Adipose tissue (tissue), 3 donors: ENCODE data around the gene SLC15A2. TPM values are rescaled to one million over a fixed set of nuclear protein-coding genes. Genes with fewer than 3 reads are reported as not detected.

Experiments
- H3K27ac ChIP-seq: one replicate; pipeline ENCODE4 v1.5.1; 2013; ENCODE audit warnings: low read depth, low read length
- WGBS, 3 donors: extraction: QIAGEN DNeasy Blood & Tissue Kit; methylation state at CpG; one replicate each; pipeline ENCODE4 v1.1.7; 2013; 5-methylcytosine and 5-hydroxymethylcytosine counted together
- polyA plus RNA-seq, 3 donors: library from polyadenylated mRNA; stranded (reverse); fragments of 200-250 nt; gene quantifications; one replicate each; pipeline ENCODE4 v1.2.3, GENCODE V29; 2013
- donor health status: healthy with polysubstance abuse.
- donor health status: Bipolar disorder and iron deficiency.
- donor health status: healthy.

SLC15A2 gene
- polyA plus RNA-seq, 3 donors = 0.15 to 2.4 (median 1.3) TPM

DNA sequence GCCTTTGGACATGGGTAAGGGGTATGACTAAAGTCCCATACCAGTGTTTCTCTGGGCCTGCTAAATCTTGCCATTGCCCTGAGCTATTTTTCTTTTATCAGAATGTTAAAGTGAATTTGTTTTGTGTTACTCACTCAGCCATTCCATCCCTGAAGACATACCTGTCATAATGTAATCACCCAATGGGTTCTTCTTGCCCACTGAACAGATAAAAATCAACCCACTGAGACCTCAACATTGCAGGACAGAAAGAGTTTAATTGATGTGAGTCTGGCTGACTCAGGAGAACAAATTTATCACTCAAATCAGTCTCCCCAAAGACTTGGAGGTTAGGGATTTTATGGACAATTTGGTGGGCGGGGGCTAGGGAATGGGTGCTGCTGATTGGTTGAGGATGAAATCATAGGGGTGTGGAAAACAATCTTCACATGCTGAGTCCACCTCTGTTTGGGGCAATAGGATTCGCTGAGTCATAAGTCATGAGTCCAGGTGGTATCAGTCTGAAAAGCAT, 80.5 kb downstream of the SLC15A2 start:
- WGBS, 3 donors = 88 to 89% (median 89%) methylated on average over 2 of the region's 2 CpGs

DNA sequence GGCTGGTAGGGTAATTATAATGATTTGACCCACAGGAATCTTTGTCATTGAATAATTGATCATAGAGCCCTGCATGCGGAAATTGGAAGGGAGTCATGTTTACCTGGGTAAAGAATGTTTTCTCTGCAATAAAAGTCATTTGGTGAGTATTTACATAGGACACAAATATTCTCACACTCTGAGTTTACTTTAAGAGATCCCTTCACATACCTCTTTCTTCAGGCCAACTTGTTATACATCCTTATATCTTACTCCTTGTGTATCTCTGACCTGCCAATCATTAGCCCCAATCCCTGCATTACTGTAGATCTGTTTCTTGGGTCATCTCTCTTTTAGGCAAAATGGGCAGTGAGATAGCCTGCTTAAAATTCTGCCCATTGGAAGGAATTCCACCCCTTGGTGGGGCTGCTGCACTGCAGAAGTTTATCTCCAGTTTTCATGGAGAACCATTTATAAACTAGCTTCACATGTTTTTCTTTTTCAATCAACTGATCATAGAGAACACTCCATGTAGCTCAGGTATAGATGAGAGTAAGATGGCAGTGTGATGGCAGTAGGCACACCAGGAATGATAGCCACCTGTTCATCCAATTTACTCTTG, 81.6 kb downstream of the SLC15A2 start:
- 33 to 95% (median 93%) methylated on average over 1 of the region's 1 CpG for WGBS, 3 donors
- no peak overlapping the region for H3K27ac ChIP-seq

More for the DNA sequence above, 80.5 kb downstream of the SLC15A2 start:
- H3K27ac ChIP-seq = no peak overlapping the region

DNA sequence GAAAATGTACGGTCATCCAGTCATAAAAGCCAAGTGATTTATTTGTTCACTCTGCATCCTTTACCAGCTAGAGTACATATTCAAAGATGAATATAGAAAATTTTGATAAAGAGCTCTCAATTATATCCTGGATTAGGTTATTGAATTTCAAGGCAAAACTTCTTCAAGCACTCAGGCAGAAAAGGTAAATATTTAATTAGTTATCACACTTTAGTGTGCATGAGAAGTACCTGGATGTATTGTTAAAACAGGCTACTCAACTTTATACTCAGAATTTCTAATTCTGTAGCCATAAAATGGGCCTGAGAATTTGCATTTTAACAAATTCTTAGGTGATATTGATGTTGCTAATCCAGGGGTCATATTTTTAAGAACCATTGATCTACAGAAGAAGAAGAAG, 82.5 kb downstream of the SLC15A2 start:
- WGBS, 3 donors = 48 to 94% (median 77%) methylated on average over 1 of the region's 1 CpG
- H3K27ac ChIP-seq = no peak overlapping the region

DNA sequence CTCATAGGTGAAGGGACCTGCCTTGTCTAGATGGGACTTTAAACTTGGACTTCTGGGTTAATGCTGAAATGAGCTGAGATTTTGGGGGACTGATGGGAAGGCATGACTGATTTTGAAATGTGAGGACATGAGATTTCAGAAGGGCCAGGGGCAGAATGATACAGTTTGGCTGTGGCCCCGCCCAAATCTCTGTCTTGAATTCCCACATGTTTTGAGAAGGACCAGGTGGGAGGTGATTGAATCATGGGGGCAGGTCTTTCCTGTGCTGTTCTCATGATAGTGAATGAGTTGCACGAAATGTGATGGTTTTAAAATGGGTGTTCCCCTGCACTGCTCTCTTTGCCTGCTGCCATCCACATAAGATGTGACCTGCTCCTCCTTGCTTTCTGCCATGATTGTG, 85.0 kb downstream of the SLC15A2 start:
- WGBS, 3 donors = 86 to 92% (median 86%) methylated on average over 2 of the region's 2 CpGs
- H3K27ac ChIP-seq = no peak overlapping the region

DNA sequence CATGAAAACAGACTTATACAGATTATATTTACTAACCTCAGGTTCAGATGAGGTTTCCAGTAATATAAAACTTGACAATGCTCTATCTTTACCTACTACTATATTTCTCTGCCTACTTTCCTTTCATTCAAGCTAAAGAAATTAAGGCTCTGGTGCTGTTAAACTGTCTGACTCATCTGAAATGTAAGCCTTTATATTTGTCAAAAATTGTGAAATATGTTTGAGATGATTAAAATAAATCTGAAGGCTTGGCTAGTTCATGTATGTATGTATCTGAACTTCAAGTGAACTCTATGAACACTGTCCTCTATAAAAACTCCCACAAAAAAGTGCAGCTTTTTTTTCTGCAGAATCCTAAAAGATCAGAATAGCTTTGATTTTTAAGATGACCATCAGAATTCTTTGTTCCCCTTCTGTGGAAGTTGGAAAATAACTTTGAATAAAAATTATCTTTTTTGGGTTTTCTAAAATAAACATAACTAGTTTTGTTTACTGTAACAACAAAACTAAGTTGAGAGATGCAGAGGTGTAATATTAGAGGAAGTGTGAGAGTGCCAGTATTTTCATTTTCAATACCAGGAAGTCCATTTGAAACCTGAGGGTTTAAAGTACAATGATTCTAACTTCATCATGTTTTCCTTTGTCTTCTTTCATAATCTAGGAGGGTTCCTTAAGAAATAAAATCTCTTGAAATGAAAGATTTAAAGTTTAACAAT, 85.7 kb downstream of the SLC15A2 start:
- no peak overlapping the region for H3K27ac ChIP-seq

DNA sequence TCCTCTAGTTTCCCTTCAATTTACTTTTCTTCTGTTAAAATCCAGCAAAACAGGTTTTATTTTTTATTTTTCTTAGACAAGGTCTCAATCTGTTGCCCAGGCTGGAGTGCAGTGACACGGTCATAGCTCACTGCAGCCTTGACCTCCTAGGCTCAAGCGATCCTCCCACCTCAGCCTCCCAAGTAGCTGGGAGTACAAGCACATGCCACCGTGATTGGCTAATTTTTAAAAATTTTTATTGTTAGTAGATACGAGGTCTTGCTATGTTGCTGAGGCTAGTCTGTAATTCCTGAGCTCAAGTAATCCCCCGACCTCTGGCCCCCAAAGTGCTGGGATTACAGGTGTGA, 86.2 kb downstream of the SLC15A2 start:
- H3K27ac ChIP-seq = no peak overlapping the region
- WGBS, 3 donors = 69 to 76% (median 73%) methylated on average over 5 of the region's 5 CpGs

DNA sequence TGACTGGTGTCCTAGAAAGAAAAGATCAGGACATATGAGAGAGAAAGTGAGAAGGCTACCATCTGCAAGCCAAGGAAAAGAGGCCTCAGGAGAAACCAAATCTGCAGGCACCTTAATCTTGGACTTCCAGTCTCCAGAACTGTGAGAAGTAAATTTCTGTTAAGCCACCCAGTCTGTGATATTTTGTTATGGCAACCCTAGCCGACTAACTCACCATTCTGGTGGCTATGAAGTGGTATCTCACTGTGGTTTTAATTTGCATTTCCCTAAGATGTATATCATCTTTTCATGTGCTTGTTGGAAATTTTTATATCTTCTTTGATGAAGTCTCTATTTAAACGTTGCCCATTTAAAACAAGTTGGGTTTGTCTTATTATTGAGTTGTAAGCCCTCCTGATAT, 87.3 kb downstream of the SLC15A2 start:
- H3K27ac ChIP-seq = no peak overlapping the region
- 82 to 85% (median 82%) methylated on average over 2 of the region's 2 CpGs for WGBS, 3 donors

DNA sequence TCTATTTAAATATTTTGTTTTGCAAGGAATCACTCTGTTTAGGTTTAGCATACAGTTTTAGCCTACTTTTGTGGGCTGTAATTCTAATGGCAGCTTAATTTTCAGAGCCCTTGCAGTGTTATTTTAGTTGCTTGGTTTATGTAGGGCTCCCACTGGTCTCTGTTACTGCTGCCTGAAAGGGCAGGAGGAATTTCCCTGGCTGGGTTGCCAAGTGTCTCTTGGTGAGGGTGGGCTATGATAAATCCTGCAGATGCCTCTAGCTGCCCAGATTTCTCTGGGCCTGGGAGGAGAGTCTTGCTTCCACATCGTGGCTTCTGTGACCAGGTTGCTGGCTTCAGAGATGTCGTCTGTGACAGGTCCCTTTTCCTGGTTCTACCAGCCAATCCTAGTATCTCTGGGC, 91.6 kb downstream of the SLC15A2 start:
- WGBS, 3 donors = 72 to 78% (median 75%) methylated on average over 2 of the region's 2 CpGs
- no peak overlapping the region for H3K27ac ChIP-seq

DNA sequence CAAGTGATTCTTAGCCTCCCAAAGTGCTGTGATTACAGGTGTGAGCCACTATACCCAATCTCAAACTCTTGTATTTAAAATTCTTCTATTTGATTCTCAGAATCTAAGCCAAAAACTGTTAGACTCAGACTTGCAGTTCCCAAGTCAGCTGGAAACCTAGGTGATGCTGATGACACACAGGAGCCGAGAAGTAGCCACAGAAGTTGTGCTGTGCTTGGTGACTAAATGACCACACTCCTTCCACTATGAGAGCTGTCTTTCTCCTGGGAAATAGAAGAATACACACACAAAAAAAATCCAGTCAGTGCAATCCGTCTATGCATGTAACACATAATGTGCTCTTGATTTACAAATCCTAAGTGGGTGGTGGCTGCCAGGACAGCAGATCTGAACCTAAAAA, 93.9 kb downstream of the SLC15A2 start:
- 73 to 83% (median 80%) methylated on average over 2 of the region's 2 CpGs for WGBS, 3 donors
- H3K27ac ChIP-seq = no peak overlapping the region

DNA sequence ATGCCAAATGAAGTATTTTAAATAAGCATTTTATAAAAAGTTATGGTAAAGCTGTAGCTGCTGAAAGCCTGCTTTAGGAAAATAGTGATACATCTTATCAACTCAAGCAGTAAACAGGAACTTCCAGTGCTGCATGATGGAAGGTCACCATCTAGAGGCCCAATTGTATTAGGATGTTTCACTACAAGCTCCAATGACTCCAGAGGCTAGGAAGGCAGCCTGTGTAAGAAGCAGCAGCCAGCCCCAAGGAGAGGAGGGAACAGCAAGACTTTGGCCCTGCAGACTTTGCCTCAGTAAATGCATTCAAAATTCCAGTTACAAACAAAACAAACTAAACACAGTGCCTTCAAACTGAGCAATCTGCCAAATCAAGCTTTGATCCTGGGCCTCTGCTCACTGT, 95.7 kb downstream of the SLC15A2 start:
- H3K27ac ChIP-seq = no peak overlapping the region

DNA sequence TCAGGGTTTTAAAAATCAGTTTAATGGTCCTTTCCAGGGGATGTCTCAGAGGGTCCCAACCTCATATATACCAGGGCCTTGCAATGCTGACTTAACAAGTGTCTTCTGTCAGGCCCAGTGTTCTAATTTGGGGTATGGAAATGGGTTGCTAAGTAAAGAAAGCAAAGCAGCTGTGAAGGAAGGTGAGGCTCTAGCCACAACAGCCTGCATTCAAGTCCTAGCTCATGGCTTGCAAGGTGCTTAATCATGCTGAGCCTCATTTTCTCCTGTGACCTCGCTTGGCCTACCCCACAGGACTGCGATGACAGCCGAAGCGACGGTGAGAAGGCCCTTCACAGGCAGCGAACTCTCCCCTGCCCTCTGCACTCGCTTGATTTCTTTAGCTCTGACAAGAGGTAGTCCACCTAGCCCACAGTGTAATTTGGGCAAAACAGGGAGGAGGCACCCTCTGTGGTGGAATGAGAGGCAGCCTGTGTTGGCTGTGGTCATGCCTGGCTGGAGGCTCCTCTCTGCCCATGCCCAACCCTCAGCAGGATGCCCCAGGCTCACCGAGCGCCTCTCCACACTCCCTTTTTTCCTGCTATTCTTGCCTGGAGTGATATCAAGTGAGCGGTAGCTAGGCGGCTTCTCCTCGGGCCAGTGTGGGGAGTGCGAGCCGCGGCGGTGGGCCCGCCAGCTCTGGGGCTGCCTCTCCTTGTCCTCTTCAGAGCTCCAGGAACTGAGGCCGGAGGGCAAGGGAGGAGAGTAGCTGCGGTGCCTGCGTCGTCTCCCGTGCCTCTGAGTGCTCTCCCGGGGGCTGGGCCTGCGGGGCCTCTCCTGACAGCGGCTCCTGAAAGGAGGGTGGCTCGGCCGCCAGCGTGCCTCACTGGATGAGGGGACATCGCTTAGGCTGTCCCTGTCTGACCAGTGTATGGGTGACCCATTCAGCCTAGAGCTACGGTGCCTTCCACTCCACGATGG, 98.7 kb downstream of the SLC15A2 start:
- 90 to 95% (median 95%) methylated on average over 31 of the region's 31 CpGs for WGBS, 3 donors
- no peak overlapping the region for H3K27ac ChIP-seq

Other genes starting within 250 kb of the SLC15A2 start
- 10 to 100 TPM; 10.3 to 67.8 (median 47.8) TPM for gene HCLS1, start 233.5 kb upstream of the SLC15A2 start, polyA plus RNA-seq
- 10 to 100 TPM; 13.8 to 16.6 (median 14.4) TPM for gene GOLGB1, start 144.7 kb upstream of the SLC15A2 start, polyA plus RNA-seq
- gene IQCB1, start 59.3 kb upstream of the SLC15A2 start, polyA plus RNA-seq = 10 to 100 TPM in 1 of 3 donors, 1 to 10 TPM in 2; 7.9 to 12.7 (median 7.9) TPM
- gene EAF2, start 59.2 kb upstream of the SLC15A2 start, polyA plus RNA-seq = 1 to 10 TPM; 3.0 to 6.6 (median 5.4) TPM
- 1 to 10 TPM in 1 of 3 donors, not detected in 2; 4.9 TPM for gene ILDR1, start 127.8 kb downstream of the SLC15A2 start, polyA plus RNA-seq
- 1 to 10 TPM in 2 of 3 donors, under 1 TPM in 1; 0.53 to 3.4 (median 2.4) TPM for gene CD86, start 161.0 kb downstream of the SLC15A2 start, polyA plus RNA-seq